H1 (cell line): ENCODE data around the gene CHRM4.

Experiments
- ATF2 ChIP-seq: IDR thresholded peaks from 2 replicates; pipeline ENCODE4 v1.6.1; 2012; ENCODE audit warnings: low read length, inconsistent platforms
- CTCF ChIP-seq, 3 experiments: IDR thresholded peaks; 1 replicate in 2 of 3; 2 replicates in 1 of 3; pipeline versions ENCODE4 v1.5.1 to v1.6.1; 2011; ENCODE audit warnings: low read length in 3 of 3, mild to moderate bottlenecking in 3 of 3, inconsistent platforms in 2 of 3, low read depth in 1 of 3, moderate library complexity in 1 of 3; ENCODE audit not compliant: insufficient read depth in 1 of 3; ENCODE audit errors: control extremely low read depth in 1 of 3
- EP300 ChIP-seq, 2 experiments: IDR thresholded peaks; 1 replicate in 1 of 2; 2 replicates in 1 of 2; pipeline ENCODE4 v1.6.1; 2011 to 2012; ENCODE audit warnings: low read depth in 2 of 2, low read length in 2 of 2, mild to moderate bottlenecking in 2 of 2, borderline replicate concordance in 1 of 2, inconsistent platforms in 1 of 2, moderate library complexity in 1 of 2
- MAX ChIP-seq: IDR thresholded peaks from 2 replicates; pipeline ENCODE4 v1.6.1; 2012; ENCODE audit warnings: inconsistent platforms
- POLR2A ChIP-seq, 2 experiments: IDR thresholded peaks; 1 replicate in 1 of 2; 2 replicates in 1 of 2; pipeline ENCODE4 v1.6.1; 2011; ENCODE audit warnings: low read depth in 2 of 2, low read length in 2 of 2, mild to moderate bottlenecking in 2 of 2; ENCODE audit errors: control extremely low read depth in 1 of 2
- RXRA ChIP-seq: IDR thresholded peaks from 2 replicates; pipeline ENCODE4 v1.6.1; 2011; ENCODE audit warnings: low read depth, mild to moderate bottlenecking, low read length, moderate library complexity; ENCODE audit not compliant: insufficient read depth
- SRF ChIP-seq: IDR thresholded peaks from 2 replicates; pipeline ENCODE4 v1.6.1; 2011; ENCODE audit warnings: mild to moderate bottlenecking, low read depth, low read length, moderate library complexity
- TEAD4 ChIP-seq: IDR thresholded peaks from 2 replicates; pipeline ENCODE4 v1.6.1; 2012; ENCODE audit warnings: low read depth, low read length, inconsistent platforms, mixed read lengths
- USF2 ChIP-seq: IDR thresholded peaks from 2 replicates; pipeline ENCODE4 v1.6.1; 2011; ENCODE audit warnings: low read length, improper control_type of control experiment

- TF ChIP-seq ATF2 (no peak), EP300 (IDR thresholded peaks at IDR 0.05; ENCODE audit: borderline replicate concordance in 1 of 2, low read depth in 2 of 2, low read length in 2 of 2) (no peak), POLR2A (IDR thresholded peaks at IDR 0.05; ENCODE audit: control extremely low read depth in 1 of 2, low read depth in 2 of 2, low read length in 2 of 2) (no peak), USF2 (no peak), RXRA (no peak), TEAD4 (no peak), CTCF (IDR thresholded peaks at IDR 0.05; ENCODE audit: control extremely low read depth in 1 of 3, insufficient read depth in 1 of 3, low read depth in 1 of 3, low read length in 3 of 3) (no peak), MAX (no peak), SRF (no peak)
Measured at GRCh38 chr11:46383404-46383758, 8.2 kb downstream of the CHRM4 start.
